GM12878 (cell line): ENCODE measurements around the gene NELFB. TPM values are rescaled to one million over a fixed set of nuclear protein-coding genes. Genes with fewer than 3 reads are reported as not detected.
A peak's percentile ranks its signal among the peaks of the same experiment; 100 is the strongest.

Experiments used
- BCL11A ChIP-seq: IDR thresholded peaks from 2 replicates; pipeline ENCODE4 v1.6.1; 2011; ENCODE audit warnings: low read depth, low read length
- CTCF ChIP-seq, 3 experiments: IDR thresholded peaks in 2 of 3; conservative IDR thresholded peaks in 1 of 3; 2 replicates each; pipeline ENCODE4 v1.5.1; 2011; ENCODE audit warnings: low read depth in 3 of 3, low read length in 3 of 3, mild to moderate bottlenecking in 3 of 3, control low read depth in 2 of 3, moderate library complexity in 2 of 3, inconsistent platforms in 1 of 3, mixed read lengths in 1 of 3; ENCODE audit not compliant: control insufficient read depth in 2 of 3, insufficient read depth in 1 of 3; ENCODE audit errors: extremely low read depth in 1 of 3
- DPF2 ChIP-seq: fragments of 450-650 bp; IDR thresholded peaks from 2 replicates; pipeline ENCODE4 v1.6.1; 2017; ENCODE audit warnings: mild to moderate bottlenecking
- E4F1 ChIP-seq: fragments of 450-650 bp; IDR thresholded peaks from 2 replicates; pipeline ENCODE4 v1.6.1; 2018; ENCODE audit warnings: borderline replicate concordance, mild to moderate bottlenecking; ENCODE audit not compliant: partially characterized antibody
- EED ChIP-seq: sonication (generic); IDR thresholded peaks from 2 replicates; pipeline ENCODE4 v1.6.1; 2016; ENCODE audit warnings: antibody characterized with exemption, low read depth
- EGR1 ChIP-seq, 2 experiments: IDR thresholded peaks; 1 replicate in 1 of 2; 2 replicates in 1 of 2; pipeline ENCODE4 v1.6.1; 2011 to 2012; ENCODE audit warnings: low read depth in 2 of 2, low read length in 2 of 2, borderline replicate concordance in 1 of 2, mild to moderate bottlenecking in 1 of 2, moderate library complexity in 1 of 2
- ESRRA ChIP-seq: IDR thresholded peaks from 2 replicates; pipeline ENCODE4 v1.6.1; 2012; ENCODE audit warnings: mild to moderate bottlenecking, low read length, improper control_type of control experiment
- ETV6 ChIP-seq, 2 experiments: fragments of 450-650 bp in 1 of 2; IDR thresholded peaks in 1 of 2; conservative IDR thresholded peaks in 1 of 2; 2 replicates each; pipeline ENCODE4 v1.6.1; 2014; ENCODE audit warnings: antibody characterized with exemption in 1 of 2, borderline replicate concordance in 1 of 2, low read depth in 1 of 2, mild to moderate bottlenecking in 1 of 2, moderate library complexity in 1 of 2
- GABPA ChIP-seq: IDR thresholded peaks from 2 replicates; pipeline ENCODE4 v1.6.1; 2014; ENCODE audit warnings: antibody characterized with exemption, low read depth, mild to moderate bottlenecking, inconsistent platforms
- GATAD2B ChIP-seq: fragments of 450-650 bp; conservative IDR thresholded peaks from 2 replicates; pipeline ENCODE4 v1.6.1; 2017; ENCODE audit warnings: low read depth, mild to moderate bottlenecking, moderate library complexity
- MXI1 ChIP-seq: fragments of 150-350 bp; IDR thresholded peaks from 2 replicates; pipeline ENCODE4 v1.6.1; 2011; ENCODE audit warnings: low read depth, mild to moderate bottlenecking, inconsistent platforms, low read length, improper control_type of control experiment
- NKRF ChIP-seq: fragments of 450-650 bp; conservative IDR thresholded peaks from 2 replicates; pipeline ENCODE4 v1.6.1; 2017; ENCODE audit warnings: mild to moderate bottlenecking, moderate library complexity
- NR2F1 ChIP-seq: fragments of 450-650 bp; conservative IDR thresholded peaks from 2 replicates; pipeline ENCODE4 v1.6.1; 2017; ENCODE audit warnings: mild to moderate bottlenecking
- PAX8 ChIP-seq: fragments of 450-650 bp; IDR thresholded peaks from 2 replicates; pipeline ENCODE4 v1.6.1; 2017; ENCODE audit warnings: mild to moderate bottlenecking, moderate library complexity
- POLR2A ChIP-seq: IDR thresholded peaks from 2 replicates; pipeline ENCODE4 v1.6.1; 2011; ENCODE audit warnings: low read depth, mild to moderate bottlenecking, low read length
- RAD51 ChIP-seq: fragments of 450-650 bp; IDR thresholded peaks from 2 replicates; pipeline ENCODE4 v1.6.1; 2016; ENCODE audit warnings: moderate library complexity, mild to moderate bottlenecking, inconsistent platforms
- REST ChIP-seq: IDR thresholded peaks from 2 replicates; pipeline ENCODE4 v1.6.1; 2012; ENCODE audit warnings: mild to moderate bottlenecking, low read depth, low read length
- SMAD5 ChIP-seq: IDR thresholded peaks from 2 replicates; pipeline ENCODE4 v1.6.1; 2016; ENCODE audit warnings: antibody characterized with exemption, low read depth
- SUZ12 ChIP-seq: fragments of 200-600 bp; sonication (generic); IDR thresholded peaks from one replicate; pipeline ENCODE4 v1.6.1; 2018; ENCODE audit warnings: antibody characterized with exemption, mild to moderate bottlenecking; ENCODE audit not compliant: unreplicated experiment
- YY1 ChIP-seq: IDR thresholded peaks from 2 replicates; pipeline ENCODE4 v1.6.1; 2011; ENCODE audit warnings: low read depth, mild to moderate bottlenecking, low read length
- ZNF24 ChIP-seq: fragments of 450-650 bp; IDR thresholded peaks from 2 replicates; pipeline ENCODE4 v1.6.1; 2017; ENCODE audit warnings: antibody characterized with exemption, mild to moderate bottlenecking
- ZNF274 ChIP-seq: IDR thresholded peaks from one replicate; pipeline ENCODE4 v1.8.0; 2011; ENCODE audit not compliant: insufficient read length, insufficient read depth
- polyA plus RNA-seq, 11 experiments: library from polyadenylated mRNA; depleted of rRNA in 4 of 11; unstranded in 6 of 11; stranded (reverse) in 5 of 11; fragments of >200 nt; fragmentation: Nextera tagmentation in 4 of 11; fragmentation: Illumina TruSeq in 1 of 11; extraction: Ambion mirVana in 4 of 11; extraction: Trizol in 1 of 11; gene quantifications; 1 replicate in 1 of 11; 2 replicates in 10 of 11; pipeline versions ENCODE4 v1.2.1 to v1.2.3, GENCODE V29; 2011 to 2016; ENCODE audit warnings: inconsistent platforms in 2 of 11, missing spikeins in 2 of 11, low read depth in 1 of 11
- total RNA-seq, 4 experiments: library from RNA; depleted of rRNA in 3 of 4; stranded (reverse); fragments of >200 nt in 3 of 4; fragmentation: Illumina TruSeq in 1 of 4; extraction: Trizol in 1 of 4; gene quantifications; 2 replicates each; pipeline versions ENCODE4 v1.2.1 to v1.2.3, GENCODE V29; 2013 to 2021

Gene NELFB
- total and polyA plus RNA-seq, 10 of the 15 experiments (the other 5 are each of a cell fraction or from before 2014, with no cell fraction given) = 0.19 to 63.4 (median 30.9) TPM

GRCh38 chr9:137240318-137240840 lies 14.7 kb upstream of the NELFB start (continued):
- TF ChIP-seq ZNF24 = no peak
- peak in 1 of 2 experiments; percentile 74; a peak in 2 of 3 replicates for TF ChIP-seq EGR1 (IDR thresholded peaks at IDR 0.05; ENCODE audit: borderline replicate concordance in 1 of 2, low read depth in 2 of 2, low read length in 2 of 2)
- TF ChIP-seq ZNF274 = no peak
- TF ChIP-seq E4F1 = no peak
- 0 out of 2 replicates have a peak, but pooled peaks have one; percentile 23 for TF ChIP-seq BCL11A
- 0 out of 2 replicates have a peak, but pooled peaks have one; percentile 34 for TF ChIP-seq RAD51
- no peak; the same call in 1 of the 2 replicates for TF ChIP-seq DPF2
- peak; percentile 53; the same call in 1 of the 2 replicates for TF ChIP-seq MXI1
- no peak for TF ChIP-seq REST
- no peak for TF ChIP-seq POLR2A
- no peak for TF ChIP-seq SMAD5
- peak; percentile 95 for TF ChIP-seq NKRF
- TF ChIP-seq GATAD2B = peak; percentile 99
- no peak for TF ChIP-seq GABPA
- no peak for TF ChIP-seq PAX8
- TF ChIP-seq NR2F1 = peak; percentile 91
- TF ChIP-seq EED = peak; percentile 34; the same call in 1 of the 2 replicates
- no peak for TF ChIP-seq SUZ12
- TF ChIP-seq YY1 = 0 out of 2 replicates have a peak, but pooled peaks have one; percentile 11
- no peak for TF ChIP-seq ESRRA
- peak in 2 of 3 experiments; percentile 14 to 23; a peak in 2 of 6 replicates for TF ChIP-seq CTCF (IDR thresholded peaks at IDR 0.05 in 2 of 3, conservative IDR thresholded peaks at IDR 0.05 in 1 of 3; ENCODE audit: control insufficient read depth in 2 of 3, extremely low read depth in 1 of 3, insufficient read depth in 1 of 3, low read depth in 3 of 3, low read length in 3 of 3)
- no peak for TF ChIP-seq ETV6 (conservative IDR thresholded peaks at IDR 0.05 in 1 of 2, IDR thresholded peaks at IDR 0.05 in 1 of 2; ENCODE audit: borderline replicate concordance in 1 of 2, low read depth in 1 of 2)
